Nephron progenitor cell (in vitro differentiated cells): ENCODE data around the gene ANKS4B.
"Not testable (repeated sequence)": the region's sequence is repeated elsewhere in the genome, so short reads cannot be mapped to it uniquely, and the experiment has no call there.

Experiments
- DNase-seq: peaks from one replicate; pipeline ENCODE4 v3.0.0; 2021
- H3K27ac Mint-ChIP-seq: 2 replicates; pipeline ENCODE4 v1.8.0; 2021; ENCODE audit warnings: mild to moderate bottlenecking, moderate library complexity, mixed read lengths
- H3K27me3 Mint-ChIP-seq: 2 replicates; pipeline ENCODE4 v1.8.0; 2021; ENCODE audit warnings: mild to moderate bottlenecking, low read depth, mixed read lengths; ENCODE audit not compliant: poor library complexity
- H3K36me3 Mint-ChIP-seq: 2 replicates; pipeline ENCODE4 v1.8.0; 2021; ENCODE audit warnings: low read depth, mixed read lengths
- H3K4me1 Mint-ChIP-seq: 2 replicates; pipeline ENCODE4 v1.8.0; 2021; ENCODE audit warnings: mixed read lengths
- H3K4me3 Mint-ChIP-seq: 2 replicates; pipeline ENCODE4 v1.8.0; 2021; ENCODE audit warnings: mild to moderate bottlenecking, moderate library complexity, mixed read lengths
- H3K9me3 Mint-ChIP-seq: 2 replicates; pipeline ENCODE4 v1.8.0; 2021; ENCODE audit warnings: mild to moderate bottlenecking, moderate library complexity, mixed read lengths
- TF ChIP-seq, protein P1 (sequence below): fragments of 200-600 bp; sonication (generic); IDR thresholded peaks from 2 replicates; pipeline ENCODE4 v1.5.0; 2021; ENCODE audit warnings: antibody characterized with exemption

Gene ANKS4B

DNA sequence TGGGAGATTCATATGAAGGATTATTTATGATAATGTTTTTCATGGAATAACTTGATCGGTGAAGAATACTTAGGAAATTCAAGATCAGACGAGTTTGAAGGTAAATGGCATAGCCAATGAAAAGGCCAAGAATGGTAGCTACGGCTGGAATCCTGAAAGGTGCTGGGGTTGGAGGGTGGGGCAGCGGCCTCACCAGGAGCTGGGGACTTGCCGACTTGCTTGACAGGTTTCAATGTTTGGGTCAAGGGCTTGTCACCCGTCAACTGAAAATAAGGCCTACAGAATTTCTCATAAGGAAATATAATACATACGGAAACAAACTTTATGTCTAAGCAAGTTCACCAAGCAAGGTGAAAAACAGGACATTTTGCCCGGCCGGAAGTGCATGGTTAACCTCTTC lies 34.7 kb downstream of the ANKS4B start:
- Mint-ChIP-seq H3K9me3 (no peaks in the 10 kb centered on the region), H3K27ac (no peak overlapping the region), H3K4me3 (no peak overlapping the region), H3K27me3 (peaks cover 14% of the 10 kb centered on the region), H3K4me1 (peaks cover 24% of the 10 kb centered on the region), H3K36me3 (no peaks in the 10 kb centered on the region)
- no peak for DNase-seq
- TF ChIP-seq, protein P1, sequence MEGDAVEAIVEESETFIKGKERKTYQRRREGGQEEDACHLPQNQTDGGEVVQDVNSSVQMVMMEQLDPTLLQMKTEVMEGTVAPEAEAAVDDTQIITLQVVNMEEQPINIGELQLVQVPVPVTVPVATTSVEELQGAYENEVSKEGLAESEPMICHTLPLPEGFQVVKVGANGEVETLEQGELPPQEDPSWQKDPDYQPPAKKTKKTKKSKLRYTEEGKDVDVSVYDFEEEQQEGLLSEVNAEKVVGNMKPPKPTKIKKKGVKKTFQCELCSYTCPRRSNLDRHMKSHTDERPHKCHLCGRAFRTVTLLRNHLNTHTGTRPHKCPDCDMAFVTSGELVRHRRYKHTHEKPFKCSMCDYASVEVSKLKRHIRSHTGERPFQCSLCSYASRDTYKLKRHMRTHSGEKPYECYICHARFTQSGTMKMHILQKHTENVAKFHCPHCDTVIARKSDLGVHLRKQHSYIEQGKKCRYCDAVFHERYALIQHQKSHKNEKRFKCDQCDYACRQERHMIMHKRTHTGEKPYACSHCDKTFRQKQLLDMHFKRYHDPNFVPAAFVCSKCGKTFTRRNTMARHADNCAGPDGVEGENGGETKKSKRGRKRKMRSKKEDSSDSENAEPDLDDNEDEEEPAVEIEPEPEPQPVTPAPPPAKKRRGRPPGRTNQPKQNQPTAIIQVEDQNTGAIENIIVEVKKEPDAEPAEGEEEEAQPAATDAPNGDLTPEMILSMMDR = no peak

DNA sequence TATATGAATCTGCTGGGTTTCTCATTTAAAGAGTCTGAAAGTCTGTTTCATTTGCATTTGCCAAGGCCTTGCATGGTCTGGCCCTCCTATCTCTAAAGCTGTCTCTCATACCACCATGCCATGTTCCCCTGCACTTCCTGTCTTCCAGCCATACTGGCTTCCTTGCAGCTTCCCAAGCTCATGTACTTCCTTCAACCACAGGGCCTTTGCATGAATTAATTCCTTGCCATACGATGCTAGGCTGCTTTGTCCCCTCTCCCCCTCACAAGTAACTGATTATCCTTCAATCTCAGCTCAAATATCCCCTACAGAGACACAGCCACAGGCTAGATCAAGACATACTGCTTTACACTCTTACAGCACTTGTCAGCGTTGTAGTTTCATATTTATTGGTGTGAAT lies 38.8 kb downstream of the ANKS4B start:
- Mint-ChIP-seq H3K9me3 (no peaks in the 10 kb centered on the region), H3K27me3 (peaks cover 44% of the 10 kb centered on the region), H3K4me1 (peaks cover 15% of the 10 kb centered on the region), H3K27ac (no peak overlapping the region), H3K36me3 (no peaks in the 10 kb centered on the region), H3K4me3 (no peak overlapping the region)
- TF ChIP-seq, protein P1 = no peak
- no peak for DNase-seq

DNA sequence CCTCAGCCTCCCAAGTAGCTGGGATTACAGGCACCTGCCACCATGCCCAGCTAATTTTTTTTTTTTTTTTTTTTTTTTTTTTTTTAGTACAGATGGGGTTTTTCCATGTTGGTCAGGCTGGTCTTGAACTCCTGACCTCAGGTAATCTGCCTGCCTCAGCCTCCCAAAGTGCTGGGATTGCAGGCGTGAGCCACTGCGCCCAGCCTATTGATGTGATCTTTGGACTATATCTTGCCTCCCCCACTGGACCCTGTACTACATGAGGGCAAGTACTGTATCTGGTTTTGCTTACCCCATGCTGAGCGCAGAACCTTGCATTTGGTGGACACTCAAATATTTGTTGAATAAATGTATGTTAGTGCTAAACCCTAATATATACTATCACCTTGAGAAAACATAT lies 39.3 kb downstream of the ANKS4B start:
- peaks cover 15% of the 10 kb centered on the region for H3K4me1 Mint-ChIP-seq
- peaks cover 49% of the 10 kb centered on the region for H3K27me3 Mint-ChIP-seq

DNA sequence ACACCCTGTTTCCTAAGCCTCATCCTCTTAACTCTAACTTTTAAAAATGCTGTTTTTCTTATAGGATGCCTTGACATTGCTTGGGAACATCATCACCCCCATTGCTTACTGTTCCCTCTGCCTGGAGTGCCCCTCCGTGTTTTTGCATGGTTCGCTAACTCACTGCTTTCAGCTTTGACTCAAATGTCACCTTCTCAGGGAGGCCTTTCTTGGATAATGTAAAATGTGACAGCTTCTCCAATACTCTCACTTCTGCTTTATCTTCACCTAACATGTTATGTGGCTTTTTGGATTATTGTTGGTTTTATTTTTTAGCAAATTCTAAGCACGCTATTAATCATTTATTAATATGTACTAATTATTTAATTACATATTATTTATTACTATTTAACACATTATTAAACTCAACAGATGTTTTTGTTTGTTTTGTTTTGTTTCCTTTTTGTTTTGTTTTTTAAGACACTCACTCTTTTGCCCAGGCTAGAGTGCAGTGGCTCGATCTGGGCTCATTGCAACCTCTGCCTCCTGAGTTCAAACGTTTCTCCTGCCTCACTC lies 40.8 kb downstream of the ANKS4B start:
- no peak for DNase-seq
- H3K27me3 Mint-ChIP-seq = peaks cover 62% of the 10 kb centered on the region
- no peaks in the 10 kb centered on the region for H3K9me3 Mint-ChIP-seq
- H3K27ac Mint-ChIP-seq = no peak overlapping the region
- H3K4me3 Mint-ChIP-seq = peak overlapping the region; percentile 35
- no peaks in the 10 kb centered on the region for H3K36me3 Mint-ChIP-seq
- peaks cover 15% of the 10 kb centered on the region for H3K4me1 Mint-ChIP-seq
- TF ChIP-seq, protein P1 = no peak

More for the DNA sequence above, 39.3 kb downstream of the ANKS4B start:
- not testable (repeated sequence) for DNase-seq, H3K27ac Mint-ChIP-seq, H3K9me3 Mint-ChIP-seq, H3K4me3 Mint-ChIP-seq, H3K36me3 Mint-ChIP-seq

DNA sequence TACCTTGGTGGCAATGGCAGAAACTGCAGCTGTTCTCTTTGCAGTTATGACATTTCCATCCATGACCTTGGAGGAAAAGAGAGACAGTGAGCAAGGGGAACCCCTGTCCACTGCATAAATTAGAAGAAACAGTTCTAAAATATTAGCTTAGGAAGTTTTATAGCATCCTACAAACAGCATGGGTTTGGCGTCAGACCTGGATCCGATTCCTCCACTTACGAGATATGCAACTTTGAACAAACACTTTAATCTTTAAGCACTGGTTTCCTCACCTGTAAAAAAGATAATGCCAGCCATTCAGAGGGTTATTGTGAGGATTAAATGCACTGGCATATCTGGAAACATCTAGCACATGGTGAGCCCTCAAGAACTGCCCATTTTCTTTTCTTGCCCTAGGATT lies 42.0 kb downstream of the ANKS4B start:
- Mint-ChIP-seq H3K4me3 (no peak overlapping the region), H3K27ac (no peak overlapping the region), H3K36me3 (no peaks in the 10 kb centered on the region), H3K27me3 (peaks cover 66% of the 10 kb centered on the region), H3K4me1 (peaks cover 15% of the 10 kb centered on the region), H3K9me3 (no peaks in the 10 kb centered on the region)
- DNase-seq = no peak
- TF ChIP-seq, protein P1 = no peak

DNA sequence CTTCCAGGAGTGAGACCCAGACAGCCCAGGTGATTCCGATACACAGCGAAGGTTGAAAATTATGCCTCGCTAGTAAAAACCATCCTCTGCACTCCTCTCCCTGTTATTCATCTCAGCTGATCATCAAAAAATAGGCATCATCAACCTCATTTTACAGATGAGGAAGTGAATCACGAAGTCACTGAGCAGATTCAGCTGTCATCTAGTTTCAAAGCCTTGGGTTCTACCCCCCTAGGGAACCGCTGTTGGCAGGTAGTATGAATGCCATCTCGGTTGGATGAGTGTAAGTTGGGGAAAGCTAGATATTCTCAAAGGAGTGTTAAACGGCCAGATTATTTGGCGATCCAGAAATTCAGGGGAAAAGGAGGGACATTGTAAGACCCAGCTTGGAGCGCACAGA lies 42.6 kb downstream of the ANKS4B start:
- H3K4me3 Mint-ChIP-seq = no peak overlapping the region
- H3K9me3 Mint-ChIP-seq = no peaks in the 10 kb centered on the region

More for the DNA sequence above, 42.6 kb downstream of the ANKS4B start:
- Mint-ChIP-seq H3K4me1 (peaks cover 15% of the 10 kb centered on the region), H3K27me3 (peaks cover 69% of the 10 kb centered on the region), H3K36me3 (no peaks in the 10 kb centered on the region), H3K27ac (no peak overlapping the region)
- DNase-seq = no peak
- TF ChIP-seq, protein P1 = no peak
